Stimulated activated CD4-positive, alpha-beta T cell treated with anti-CD3 and anti-CD28 coated beads, Interleukin-15, amount 100 ng/mL, for 48 hours (primary cell): ENCODE data around the gene AOPEP.
"Not testable (repeated sequence)": the region's sequence is repeated elsewhere in the genome, so short reads cannot be mapped to it uniquely, and the experiment has no call there.

ENCODE experiments used
- DNase-seq, 2 donors: peaks; one replicate each; pipeline ENCODE4 v3.0.0-alpha.2; 2020; ENCODE audit warnings: low read depth in 2 of 2

AOPEP gene

DNA sequence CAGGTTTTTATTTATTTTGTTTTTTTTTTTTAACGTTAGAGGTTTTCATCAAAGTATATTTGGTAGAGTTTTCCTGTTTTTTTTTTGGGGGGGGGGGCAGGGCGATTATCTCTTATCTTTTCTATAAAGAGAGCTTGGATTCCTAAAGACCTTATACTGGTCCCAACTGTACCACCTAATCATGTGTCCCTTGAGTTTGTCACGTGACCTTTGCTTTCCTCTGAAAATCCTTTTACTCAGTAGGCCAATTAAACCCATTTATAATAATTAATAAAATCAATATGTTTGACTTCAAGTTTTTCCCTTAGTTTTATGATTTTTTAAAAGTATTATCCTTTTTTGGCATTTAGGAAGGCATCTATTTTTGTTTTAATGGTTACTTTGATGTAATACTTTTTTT, 286.4 kb downstream of the AOPEP start:
- DNase-seq, result no peak

DNA sequence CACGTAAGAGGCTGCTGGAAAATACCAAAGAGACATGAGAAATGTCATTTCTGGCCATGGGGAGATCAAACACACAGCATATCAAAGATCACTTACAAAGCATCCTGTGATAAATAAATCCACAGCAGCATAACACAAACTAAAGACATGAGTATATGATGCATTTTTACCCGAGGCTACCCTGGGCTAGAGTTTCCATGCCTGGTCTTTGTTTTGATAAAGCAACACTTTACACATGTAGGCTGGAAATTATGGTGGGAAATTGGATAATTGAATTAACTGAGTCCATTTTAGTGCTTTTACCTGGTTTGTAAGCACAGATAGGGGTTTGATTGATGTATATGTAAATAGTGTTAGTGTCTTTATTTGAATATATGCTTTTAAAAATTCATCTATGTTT, 288.4 kb downstream of the AOPEP start:
- DNase-seq, result no peak

DNA sequence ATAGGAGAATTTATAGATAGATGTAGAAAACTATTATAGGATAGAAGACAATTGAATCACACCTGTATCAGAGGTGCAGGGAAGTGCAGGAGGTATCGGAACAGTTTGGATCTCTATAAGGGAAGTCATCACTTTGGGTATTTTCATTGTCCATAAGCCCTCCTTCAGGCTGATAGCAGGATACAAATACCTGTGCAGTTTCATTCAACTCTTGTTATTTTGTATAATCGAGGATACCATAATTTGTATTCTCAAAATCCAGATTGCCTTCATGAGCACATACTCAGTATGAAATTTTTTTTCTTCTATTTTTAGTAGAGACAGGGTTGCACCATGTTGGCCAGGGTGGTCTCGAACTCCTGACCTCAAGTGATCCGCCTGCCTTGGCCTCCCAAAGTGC, 289.1 kb downstream of the AOPEP start:
- no peak for DNase-seq

GRCh38 chr9:95017062-95017461, 290.6 kb downstream of the AOPEP start:
- no peak for DNase-seq

- no peak for DNase-seq
These were observed 291.2 kb downstream of the AOPEP start for GRCh38 chr9:95017661-95018060.

DNA sequence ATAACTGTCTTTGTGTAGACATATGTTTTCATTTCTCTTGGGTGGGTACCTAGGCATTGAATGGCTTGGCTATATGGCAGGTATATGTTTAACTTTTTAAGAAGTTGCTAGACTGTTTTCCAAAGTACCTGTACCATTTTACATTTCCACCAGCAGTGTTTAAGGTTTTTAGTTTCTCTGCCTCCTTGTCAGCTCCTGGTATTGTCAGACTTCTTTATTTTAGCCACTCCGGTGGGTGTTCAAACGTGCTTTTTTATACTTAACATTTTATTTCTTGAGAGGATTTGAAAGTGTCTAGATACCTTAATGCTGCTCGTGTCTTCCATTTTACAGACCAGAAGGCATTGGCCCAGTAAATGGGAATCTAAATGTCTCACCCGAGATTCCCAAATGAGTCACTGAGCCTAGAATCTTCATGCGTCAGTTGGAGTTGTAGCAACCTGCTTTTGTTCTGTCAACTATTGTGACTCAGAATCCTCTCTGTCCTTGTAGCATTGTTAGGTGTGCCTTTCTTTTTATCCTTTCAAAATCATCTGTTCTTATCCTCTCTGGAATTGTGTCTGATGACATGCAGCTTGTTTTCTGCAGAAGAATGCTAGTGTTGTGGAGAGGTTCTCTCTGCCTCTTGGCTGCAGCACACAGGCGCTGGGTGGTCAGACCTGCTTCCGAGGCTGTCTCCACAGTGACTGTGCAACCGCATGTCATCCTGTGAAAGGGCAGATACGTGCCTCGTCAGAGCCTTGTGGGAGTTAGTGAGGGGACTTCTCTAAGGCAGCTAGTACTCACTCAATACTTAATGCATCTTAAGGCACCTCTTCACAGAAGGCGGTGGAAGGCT, 291.8 kb downstream of the AOPEP start:
- DNase-seq, result no peak

DNA sequence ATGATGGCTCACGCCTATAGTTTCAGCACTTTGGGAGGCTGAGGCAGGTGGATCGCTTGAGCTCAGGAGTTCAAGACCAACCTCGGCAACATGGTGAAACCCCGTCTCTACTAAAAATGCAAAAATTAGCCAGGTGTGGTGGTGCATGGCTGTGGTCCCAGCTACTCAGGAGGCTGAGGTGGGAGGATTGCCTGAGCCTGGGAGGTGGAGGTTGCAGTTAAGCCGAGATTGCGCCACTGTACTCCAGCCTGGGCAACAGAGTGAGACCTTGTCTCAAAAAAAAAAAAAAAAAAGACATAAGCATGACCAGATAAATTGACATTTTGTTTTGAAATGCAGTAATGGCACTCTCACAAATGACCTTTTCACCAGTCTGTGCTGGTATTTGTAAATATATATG, 294.1 kb downstream of the AOPEP start:
- not testable (repeated sequence) for DNase-seq

DNA sequence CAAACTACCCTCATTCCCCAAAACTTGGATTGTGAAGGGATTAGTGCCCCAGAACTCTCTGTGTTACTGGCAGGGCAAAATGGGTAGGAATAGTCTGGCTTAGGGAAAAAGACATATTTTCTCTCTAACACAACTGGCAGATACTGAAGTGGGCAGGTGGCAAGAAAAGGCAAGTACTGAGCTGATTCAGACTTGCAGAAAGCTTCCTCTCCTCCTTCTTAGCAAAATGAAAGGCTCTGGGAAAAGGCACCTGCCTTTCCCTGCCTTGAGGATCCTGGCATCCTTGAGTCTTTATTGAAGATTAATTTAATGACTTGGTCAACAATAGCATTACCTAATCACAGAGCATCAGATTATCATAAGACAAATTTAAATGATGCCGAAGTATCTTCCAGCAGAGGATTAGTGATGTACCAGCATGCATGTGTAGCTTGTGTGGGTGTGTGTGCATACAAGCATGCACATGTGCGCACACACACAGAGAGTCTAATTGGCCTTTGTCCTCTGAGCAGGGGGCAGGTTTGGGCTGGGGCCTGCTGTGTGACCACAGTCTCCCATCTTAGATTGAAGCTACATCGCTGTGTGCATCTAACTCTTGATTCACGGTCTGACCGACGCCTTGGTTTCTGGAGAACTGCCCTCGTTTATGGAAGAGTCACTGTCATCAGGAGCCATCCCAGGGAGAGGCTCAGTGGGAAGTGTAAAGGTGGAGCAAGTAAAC, 294.8 kb downstream of the AOPEP start:
- no peak for DNase-seq

- DNase-seq, result no peak
These were observed 296.2 kb downstream of the AOPEP start for GRCh38 chr9:95022657-95023056.

DNA sequence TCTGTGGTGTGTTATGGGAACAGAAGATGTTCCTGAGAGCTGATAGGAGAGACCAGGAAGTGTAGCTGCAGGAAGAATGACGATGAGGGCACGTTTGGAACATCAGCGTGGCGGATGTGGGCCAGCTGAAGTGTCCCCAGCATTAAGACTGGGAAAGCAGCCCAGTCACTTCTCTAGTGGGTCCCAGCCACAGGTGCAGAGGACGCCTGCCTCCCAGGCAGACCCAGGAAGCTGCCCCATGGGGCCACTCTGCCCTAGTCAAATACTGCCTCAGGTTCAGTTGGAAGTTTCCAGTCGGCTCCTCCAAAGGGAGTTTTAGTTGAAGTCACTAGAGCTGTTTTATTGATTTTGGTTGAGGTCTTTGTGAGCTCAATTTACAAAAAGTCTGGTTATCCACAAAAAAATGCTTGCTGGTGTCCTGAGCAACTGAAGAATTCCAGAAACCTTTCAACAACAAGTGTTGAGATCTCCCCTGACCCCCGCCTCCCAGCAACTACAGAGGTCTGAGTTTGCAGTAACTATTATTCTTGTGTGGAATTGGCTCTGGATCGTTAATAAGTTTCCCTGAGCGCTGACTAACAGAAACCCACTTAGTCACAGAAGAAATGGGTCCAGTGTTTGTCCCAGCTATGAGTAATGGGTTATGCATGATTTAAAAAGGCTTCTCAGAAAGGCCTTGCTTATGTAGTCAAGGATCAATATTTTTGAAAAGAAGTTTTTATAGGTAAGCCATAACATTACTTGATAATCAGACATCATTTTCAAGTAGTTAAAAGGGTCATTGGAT, 296.9 kb downstream of the AOPEP start:
- no peak for DNase-seq

GRCh38 chr9:95024097-95024671, 297.7 kb downstream of the AOPEP start:
- DNase-seq, result no peak

- no peak for DNase-seq
These were observed 299.0 kb downstream of the AOPEP start for GRCh38 chr9:95025213-95026147.

DNA sequence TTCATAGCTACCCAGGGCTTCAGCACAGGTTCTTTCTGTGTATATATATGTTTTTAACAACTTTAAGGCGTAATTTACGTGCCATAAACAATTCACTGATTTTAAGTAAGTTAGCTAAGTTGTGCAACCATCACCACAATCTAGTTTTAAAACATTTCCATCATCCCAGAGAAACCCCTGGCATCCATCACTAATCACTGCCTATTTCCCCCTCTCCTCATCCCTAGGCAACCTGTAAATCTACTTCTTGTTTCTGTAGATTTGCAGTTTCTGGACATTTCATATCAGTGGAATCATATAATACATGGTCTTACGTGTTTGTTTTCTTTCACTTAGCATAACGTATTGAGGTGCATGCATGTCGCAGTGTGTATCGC, 299.6 kb downstream of the AOPEP start:
- no peak for DNase-seq

- DNase-seq, result no peak
These were observed 301.7 kb downstream of the AOPEP start for GRCh38 chr9:95027914-95028852.

DNA sequence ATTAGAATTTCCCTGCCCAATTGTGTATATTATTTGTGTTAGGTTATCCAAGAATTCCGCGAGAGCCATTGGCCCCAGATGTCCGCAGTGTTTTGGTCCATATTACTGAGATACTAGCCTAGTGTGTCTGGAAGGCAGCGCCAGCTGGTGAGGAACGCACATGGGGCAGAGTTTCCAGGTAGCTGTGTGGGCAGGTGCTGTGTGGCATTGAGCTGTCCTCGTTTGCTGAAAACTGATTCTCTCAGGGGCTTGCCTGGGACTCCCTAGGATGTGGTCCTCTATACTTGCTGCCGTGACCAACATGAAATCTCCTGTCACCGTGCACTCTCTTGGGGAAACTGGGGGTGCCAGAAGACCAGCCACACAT, 302.3 kb downstream of the AOPEP start:
- DNase-seq, result no peak

- DNase-seq, result no peak
These were observed 302.8 kb downstream of the AOPEP start for GRCh38 chr9:95029288-95029687.

- DNase-seq, result no peak
These were observed 303.2 kb downstream of the AOPEP start for GRCh38 chr9:95029720-95030119.

GRCh38 chr9:95030344-95030743, 303.8 kb downstream of the AOPEP start:
- no peak for DNase-seq

GRCh38 chr9:95030920-95031642, 304.6 kb downstream of the AOPEP start:
- DNase-seq, result no peak
